ENCODE measurements around the gene LMO3. TPM values are rescaled to one million over a fixed set of nuclear protein-coding genes. Genes with fewer than 3 reads are reported as not detected.

Gene LMO3
- total and polyA plus RNA-seq, 2 donors (not counting 3 experiments of a cell fraction or from before 2014, with no cell fraction given) = not detected

DNA sequence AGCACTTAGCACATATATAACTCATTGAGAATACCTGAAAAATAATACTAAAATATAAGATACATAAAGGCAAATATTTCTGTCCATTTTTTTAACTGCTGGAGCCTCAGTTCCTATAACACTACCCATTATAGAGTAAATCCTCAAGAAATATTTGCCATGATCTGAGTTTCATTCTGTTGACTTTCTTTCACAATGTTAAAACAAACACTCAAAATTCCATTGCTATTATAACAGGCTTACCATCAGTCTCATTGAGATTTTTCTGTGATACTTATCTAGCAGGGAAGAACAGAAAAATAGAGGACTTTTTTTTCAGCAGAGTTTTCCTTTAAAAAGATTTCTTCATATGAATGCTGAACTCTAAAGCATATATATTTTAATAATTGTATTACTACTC is 24.5 kb downstream of the LMO3 start:
- no peak for DNase-seq (ENCODE audit: low read depth, low spot score)
- no peaks in the 10 kb centered on the region for H4K20me1 ChIP-seq (replicated peaks; ENCODE audit: control insufficient read depth, extremely low read depth, insufficient read depth, low read length)
- H3K9me3 ChIP-seq (replicated peaks; ENCODE audit: control insufficient read depth, insufficient read depth, low read length) = no peaks in the 10 kb centered on the region
- dilution Hi-C loops (cut with MboI; ENCODE audit: extremely low pct_ligation_motif_present, low sequenced_read_pairs) = no loop called here
- no peak overlapping the region for H3K27ac ChIP-seq (ENCODE audit: insufficient read depth, low read depth, low read length)
- BruUV-seq (replicated peaks) = no TSS peak
- H3K36me3 ChIP-seq (ENCODE audit: control insufficient read depth in 2 of 2, extremely low read depth in 1 of 2, insufficient read depth in 2 of 2, low read length in 2 of 2) = no peaks in the 10 kb centered on the region
- H3K9me1 ChIP-seq (replicated peaks; ENCODE audit: control insufficient read depth, extremely low read depth, insufficient read depth, low read length) = no peaks in the 10 kb centered on the region
- no peak for FAIRE-seq
- no peak overlapping the region for H3K4me3 ChIP-seq (replicated peaks in 1 of 3; ENCODE audit: insufficient read depth in 1 of 3, low read depth in 1 of 3, low read length in 3 of 3)
- TF ChIP-seq POLR2AphosphoS5 (IDR thresholded peaks at IDR 0.05; ENCODE audit: insufficient read depth, low read depth, low read length) (no peak), JUN (IDR thresholded peaks at IDR 0.05; ENCODE audit: borderline replicate concordance, insufficient read depth, insufficient read length, low read depth) (no peak), CTCF (IDR thresholded peaks at IDR 0.05; ENCODE audit: extremely low read depth in 1 of 2, insufficient read depth in 1 of 2, low read depth in 1 of 2, low read length in 2 of 2) (no peak), EZH2 (IDR thresholded peaks at IDR 0.05; ENCODE audit: borderline replicate concordance, low read depth, low read length, severe bottlenecking) (no peak), FOS (IDR thresholded peaks at IDR 0.05; ENCODE audit: borderline replicate concordance, insufficient read depth, low read length) (no peak), MYC (IDR thresholded peaks at IDR 0.05; ENCODE audit: low read depth, low read length) (no peak), POLR2A (IDR thresholded peaks at IDR 0.05; ENCODE audit: low read depth, low read length) (no peak), GATA2 (IDR thresholded peaks at IDR 0.05; ENCODE audit: insufficient read depth, insufficient read length, low read depth, low read length) (no peak)
- TF ChIP-seq, protein P1, sequence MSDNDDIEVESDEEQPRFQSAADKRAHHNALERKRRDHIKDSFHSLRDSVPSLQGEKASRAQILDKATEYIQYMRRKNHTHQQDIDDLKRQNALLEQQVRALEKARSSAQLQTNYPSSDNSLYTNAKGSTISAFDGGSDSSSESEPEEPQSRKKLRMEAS (IDR thresholded peaks at IDR 0.05; ENCODE audit: insufficient read depth, insufficient read length) = no peak
- no peaks in the 10 kb centered on the region for H3K79me2 ChIP-seq (ENCODE audit: control insufficient read depth, insufficient read depth, low read length)
- no peak overlapping the region for H3K9ac ChIP-seq (replicated peaks; ENCODE audit: extremely low read depth, insufficient read depth, low read length)
- no peaks in the 10 kb centered on the region for H3K27me3 ChIP-seq (ENCODE audit: control insufficient read depth in 2 of 2, insufficient read depth in 2 of 2, low read length in 2 of 2)
- intact Hi-C loops (cut with micrococcal nuclease) = no loop called here
- no peaks in the 10 kb centered on the region for H3K4me1 ChIP-seq (ENCODE audit: control insufficient read depth, extremely low read depth, insufficient read depth, low read length)
- no peak overlapping the region for H2AFZ ChIP-seq (ENCODE audit: low read depth, low read length)
- ChIA-PET POLR2A (no interaction called here), CTCF (no interaction called here)
- H3K4me2 ChIP-seq (ENCODE audit: insufficient read depth, low read length) = no peak overlapping the region

Measured in endothelial cell of umbilical vein (primary cell).